Measurements from ENCODE around the gene DDX42.
"Not testable (repeated sequence)": the region's sequence is repeated elsewhere in the genome, so short reads cannot be mapped to it uniquely, and the experiment has no call there.

The DDX42 gene

DNA sequence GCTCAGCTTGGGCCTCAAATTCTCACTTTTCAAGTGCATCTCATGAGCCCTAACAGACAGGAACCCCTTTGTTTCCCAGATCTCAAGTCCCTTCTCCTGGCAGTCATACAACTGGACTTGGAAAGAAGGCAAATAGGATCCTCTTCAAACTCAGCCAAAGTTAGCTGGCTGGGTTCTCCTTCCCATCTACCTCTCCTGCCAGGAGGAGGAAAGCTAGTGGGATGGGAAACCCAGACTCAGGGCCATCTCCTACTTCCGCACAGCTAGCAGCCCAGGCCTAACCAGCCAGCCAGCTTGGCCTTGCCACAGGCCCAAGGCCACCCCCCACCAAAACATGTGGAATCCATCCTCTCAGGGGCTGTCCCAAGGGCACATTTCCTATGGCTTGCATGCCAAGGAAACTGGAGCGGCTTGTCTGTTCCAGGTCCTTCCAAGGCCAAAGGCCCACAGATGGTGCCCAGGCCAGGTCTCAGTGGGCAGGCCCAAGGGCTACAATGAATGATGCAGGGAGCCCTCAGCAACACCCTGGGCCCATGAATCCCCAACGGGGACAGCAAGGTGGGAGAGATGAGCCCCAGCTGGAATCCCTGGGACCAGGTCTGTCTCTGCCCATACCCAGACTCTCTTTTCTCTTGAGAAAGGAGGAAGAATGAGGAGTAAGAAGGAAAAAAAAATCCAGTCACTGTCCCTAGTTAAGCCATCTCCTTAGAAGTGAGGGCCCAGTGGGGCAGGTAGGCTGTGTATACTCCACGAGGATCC, 66.8 kb downstream of the DDX42 start:
- DNase-seq: no peak
- ATAC-seq: no peak

DNA sequence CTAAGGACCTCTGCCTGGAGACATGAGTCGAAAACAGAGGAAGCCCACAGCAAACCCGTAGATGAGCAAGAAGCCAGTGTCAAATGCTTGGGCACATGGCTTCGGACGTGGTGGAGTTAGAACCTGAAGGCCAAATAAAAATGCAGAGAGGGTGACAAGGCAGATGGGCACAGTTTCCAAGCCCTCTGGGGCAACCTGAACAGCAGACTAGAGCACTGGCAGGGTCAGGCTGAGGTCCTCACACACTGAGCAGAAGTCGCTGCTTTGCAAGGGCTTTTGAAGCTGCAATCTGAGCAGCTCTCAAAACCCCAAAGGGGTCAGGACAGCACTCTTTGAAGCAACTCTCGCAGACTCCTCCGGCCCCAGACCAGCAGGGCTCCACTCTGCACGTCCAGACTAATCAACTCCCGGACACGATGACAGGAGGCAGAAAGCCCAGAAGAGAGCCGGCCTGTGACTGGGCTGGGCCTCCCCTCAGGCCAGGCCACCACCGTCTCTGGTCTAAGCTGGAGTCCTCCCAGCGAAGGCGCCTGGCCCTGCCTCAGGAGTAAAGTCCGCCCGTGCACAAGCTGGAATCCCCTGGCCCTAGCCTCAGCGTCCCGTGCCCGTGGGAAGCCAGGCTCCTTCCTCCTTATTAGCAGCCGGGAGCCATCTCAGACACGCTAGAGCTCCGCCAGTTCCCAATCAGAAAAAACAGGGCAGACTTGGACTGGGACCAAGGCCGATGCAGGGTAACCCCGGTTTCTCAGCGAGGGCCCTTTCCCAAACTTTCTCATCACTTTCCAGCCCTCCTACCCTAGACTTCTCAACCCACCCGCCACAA, 67.6 kb downstream of the DDX42 start:
- DNase-seq: peak; percentile 26

GRCh38 chr17:63842173-63842539, 68.2 kb downstream of the DDX42 start:
- DNase-seq: no peak
- ATAC-seq: peak; percentile 30

More for the DNA sequence above, 67.6 kb downstream of the DDX42 start:
- ATAC-seq: no peak

GRCh38 chr17:63842540-63843386, 68.8 kb downstream of the DDX42 start, which contains the start of gene SMARCD2:
Gene SMARCD2, minus strand, starts transcription at chr17:63842685. Its CDS starts 11 bp downstream, at chr17:63842674.
- peak; percentile 100 for DNase-seq
- ATAC-seq: peak; percentile 92

DNA sequence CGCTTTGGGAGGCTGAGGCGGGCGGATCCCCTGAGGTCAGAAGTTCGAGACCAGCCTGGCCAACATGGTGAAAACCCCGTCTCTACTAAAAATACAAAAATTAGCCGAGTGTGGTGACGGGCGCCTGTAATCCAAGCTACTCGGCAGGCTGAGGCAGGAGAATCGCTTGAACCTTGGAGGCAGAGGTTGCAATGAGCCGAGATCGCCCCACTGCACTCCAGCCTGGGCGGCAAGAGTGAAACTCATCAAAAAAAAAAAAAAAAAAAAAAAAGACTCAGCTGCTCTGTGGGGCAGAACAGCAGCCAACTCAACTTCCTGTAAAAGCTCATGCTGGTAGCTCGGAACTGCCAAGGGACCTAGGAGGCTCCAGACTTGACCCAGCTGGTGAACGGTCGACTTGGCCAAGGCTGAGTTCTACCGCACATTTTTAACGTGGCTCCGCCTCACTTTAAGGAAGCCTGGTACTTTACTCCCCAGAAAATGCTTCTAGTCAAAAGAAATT, 69.5 kb downstream of the DDX42 start:
- DNase-seq: peak; percentile 47
- peak; percentile 7 for ATAC-seq

GRCh38 chr17:63843910-63844677, 70.1 kb downstream of the DDX42 start:
- no peak for DNase-seq
- ATAC-seq: no peak

DNA sequence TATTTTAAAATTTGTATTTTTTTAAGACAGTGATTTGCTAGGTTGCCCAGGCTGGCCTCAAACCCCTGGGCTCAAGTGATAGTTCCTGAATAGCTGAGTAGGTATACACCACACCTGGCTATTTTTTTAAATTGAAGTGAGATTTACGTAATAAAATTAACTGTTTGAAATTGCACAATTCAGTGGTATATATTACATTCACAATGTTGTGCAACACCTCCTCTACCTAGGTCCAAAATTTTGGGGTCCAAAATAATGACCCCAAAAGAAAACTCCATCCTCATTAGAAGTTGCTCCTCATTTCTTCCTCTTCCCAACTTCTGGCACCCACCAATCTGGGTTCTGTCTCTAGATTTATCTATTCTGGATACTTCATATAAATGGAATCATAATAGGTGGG, 71.5 kb downstream of the DDX42 start:
- ATAC-seq (no peak), DNase-seq (no peak)

GRCh38 chr17:63847525-63848249, 73.7 kb downstream of the DDX42 start:
- ATAC-seq (no peak), DNase-seq (no peak)

DNA sequence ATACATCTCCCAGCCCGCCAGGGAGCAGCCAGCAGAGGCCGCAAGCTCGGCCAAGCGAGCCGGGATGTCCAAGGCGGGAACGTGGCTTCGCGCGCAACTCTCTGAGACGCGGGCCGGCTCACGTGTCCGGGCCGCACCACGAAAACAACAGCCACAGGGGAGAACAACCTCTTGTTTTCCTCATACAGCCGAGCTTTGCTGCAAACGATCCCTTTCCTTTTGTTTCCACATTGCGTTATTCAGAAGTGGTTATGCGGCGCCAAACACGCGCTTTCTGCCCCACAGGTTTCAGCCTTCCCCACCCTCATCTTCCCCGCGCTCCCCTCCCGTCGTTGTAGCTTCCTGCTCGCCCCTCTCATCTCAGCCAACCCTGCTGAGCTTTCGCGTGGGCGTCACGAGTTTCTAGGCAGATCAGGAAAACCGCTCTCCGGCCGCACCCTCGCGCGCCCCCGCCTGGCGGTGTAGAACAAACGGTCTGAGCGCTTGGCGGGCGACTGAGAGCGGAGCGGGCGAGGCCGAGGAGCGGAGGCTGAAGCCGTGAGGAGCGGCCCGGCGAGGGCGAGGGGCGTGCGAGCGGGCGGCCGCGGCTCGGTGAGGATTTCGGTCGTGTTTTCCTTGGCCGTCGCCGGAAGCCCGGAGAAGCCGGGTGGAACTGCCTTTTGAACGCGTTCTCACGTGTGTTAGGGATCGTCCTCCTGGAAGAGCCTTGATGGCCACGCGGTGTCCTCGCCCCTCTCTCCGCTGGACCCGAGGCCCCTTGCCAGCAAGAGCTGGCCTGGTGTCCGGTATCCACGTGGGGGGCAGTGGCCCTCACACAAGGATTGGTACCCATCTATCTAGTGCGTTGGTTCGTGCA, 75.1 kb downstream of the DDX42 start:
- ATAC-seq (peak; percentile 94), DNase-seq (peak; percentile 98)

- no peak for DNase-seq
- no peak for ATAC-seq
These were observed 76.4 kb downstream of the DDX42 start for GRCh38 chr17:63850401-63850800.

- no peak for DNase-seq
- ATAC-seq: no peak
These were observed 79.3 kb downstream of the DDX42 start for GRCh38 chr17:63853260-63853659.

DNA sequence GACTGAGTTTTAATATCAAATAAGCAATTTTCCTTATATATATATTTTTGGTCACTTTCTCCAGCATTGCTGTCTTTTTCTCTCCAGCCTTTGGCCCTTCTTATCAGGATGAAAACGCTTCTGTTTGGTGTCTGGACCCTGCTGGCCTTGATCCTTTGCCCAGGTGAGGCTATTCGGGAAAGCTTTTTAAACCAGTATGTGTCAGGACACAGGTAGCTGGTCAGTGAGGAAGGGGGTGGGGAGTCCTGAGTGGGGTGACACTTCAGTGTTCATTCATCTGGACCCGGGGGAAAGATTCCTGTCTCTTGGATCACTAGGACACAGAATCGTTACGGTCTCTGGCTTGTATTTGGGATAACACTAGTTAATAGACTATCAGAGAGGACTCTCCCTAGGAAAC, 80.7 kb downstream of the DDX42 start:
- DNase-seq: no peak
- ATAC-seq: no peak

- no peak for ATAC-seq
- no peak for DNase-seq
These were observed 81.2 kb downstream of the DDX42 start for GRCh38 chr17:63855185-63855584.

DNA sequence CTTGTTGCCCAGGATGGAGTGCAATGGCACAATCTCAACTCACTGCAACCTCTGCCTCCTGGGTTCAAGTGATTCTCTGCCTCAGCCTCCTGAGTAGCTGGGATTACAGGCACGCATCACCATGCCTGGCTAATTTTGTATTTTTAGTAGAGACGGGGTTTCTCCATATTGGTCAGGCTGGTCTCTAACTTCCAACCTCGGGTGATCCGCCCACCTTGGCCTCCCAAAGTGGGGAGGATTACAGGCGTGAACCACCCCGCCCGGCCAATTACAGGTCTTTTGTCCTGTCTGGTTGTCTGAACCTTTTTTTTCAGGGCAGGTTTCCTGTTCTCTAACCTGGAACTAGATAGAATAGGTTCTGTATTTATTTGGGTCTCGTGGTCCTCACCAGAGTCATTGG, 82.5 kb downstream of the DDX42 start:
- not testable (repeated sequence) for ATAC-seq, DNase-seq

DNA sequence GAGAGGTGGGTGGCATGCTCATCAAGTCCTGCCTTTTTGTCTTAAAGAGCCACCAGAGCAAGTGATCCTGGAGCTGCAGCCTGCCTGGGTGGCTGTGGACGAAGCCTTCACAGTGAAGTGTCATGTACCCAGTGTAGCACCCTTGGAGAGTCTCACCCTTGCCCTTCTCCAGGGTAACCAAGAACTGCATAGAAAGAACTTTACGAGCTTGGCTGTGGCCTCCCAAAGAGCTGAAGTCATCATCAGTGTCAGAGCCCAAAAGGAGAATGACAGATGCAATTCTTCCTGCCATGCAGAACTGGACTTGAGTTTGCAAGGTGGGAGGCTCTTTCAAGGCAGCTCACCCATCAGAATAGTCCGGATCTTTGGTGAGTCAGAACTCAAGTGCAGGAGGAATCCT, 85.3 kb downstream of the DDX42 start:
- ATAC-seq (no peak), DNase-seq (no peak)

- peak; percentile 33 for ATAC-seq
- DNase-seq: not testable (repeated sequence)
These were observed 92.7 kb downstream of the DDX42 start for GRCh38 chr17:63866625-63867024.

Measured in stimulated activated naive CD8-positive, alpha-beta T cell treated with anti-CD3 and anti-CD28 coated beads, Interleukin-15, Interleukin-2, amounts not matched to agents 100 U/mL and 50 U/mL, for 24 hours (primary cell).